Stimulated activated naive CD8-positive, alpha-beta T cell treated with anti-CD3 and anti-CD28 coated beads, Interleukin-15, amount 100 ng/mL, for 72 hours (primary cell): Measurements from ENCODE around the gene EPHA7.

Experiments
- ATAC-seq: fragments of 150-1000 bp; cut with Tn5 transposase; 2 replicates; pipeline ENCODE4 v1.10.0; 2021; ENCODE audit warnings: mild to moderate bottlenecking, moderate library complexity
- DNase-seq, 2 donors: peaks; one replicate each; pipeline ENCODE4 v3.0.0; 2021 to 2022
- H3K27ac Mint-ChIP-seq, 2 donors: one replicate each; pipeline ENCODE4 v1.8.0; 2022; ENCODE audit warnings: mild to moderate bottlenecking in 2 of 2, mixed read lengths in 2 of 2, moderate library complexity in 2 of 2
- H3K27me3 Mint-ChIP-seq: one replicate; pipeline ENCODE4 v1.8.0; 2022; ENCODE audit warnings: mixed read lengths
- H3K4me1 Mint-ChIP-seq: one replicate; pipeline ENCODE4 v1.8.0; 2022; ENCODE audit warnings: mild to moderate bottlenecking, mixed read lengths
- H3K4me3 Mint-ChIP-seq, 2 donors: one replicate each; pipeline ENCODE4 v1.8.0; 2022; ENCODE audit warnings: mild to moderate bottlenecking in 2 of 2, mixed read lengths in 2 of 2, moderate library complexity in 1 of 2
- H3K9me3 Mint-ChIP-seq, 2 donors: one replicate each; pipeline ENCODE4 v1.8.0; 2022; ENCODE audit warnings: mixed read lengths in 2 of 2

EPHA7 gene

GRCh38 chr6:93193868-93194267, 225.5 kb downstream of the EPHA7 start:
- no peak overlapping the region for H3K27ac Mint-ChIP-seq
- H3K4me3 Mint-ChIP-seq: no peak overlapping the region
- no peaks in the 10 kb centered on the region for H3K4me1 Mint-ChIP-seq
- DNase-seq (no peak), ATAC-seq (no peak)
- no peaks in the 10 kb centered on the region for H3K27me3 Mint-ChIP-seq
- peaks cover under 1 to 9% of the 10 kb centered on the region in 2 donors for H3K9me3 Mint-ChIP-seq
